Measurements from ENCODE around the gene KLHDC7B.

DNA sequence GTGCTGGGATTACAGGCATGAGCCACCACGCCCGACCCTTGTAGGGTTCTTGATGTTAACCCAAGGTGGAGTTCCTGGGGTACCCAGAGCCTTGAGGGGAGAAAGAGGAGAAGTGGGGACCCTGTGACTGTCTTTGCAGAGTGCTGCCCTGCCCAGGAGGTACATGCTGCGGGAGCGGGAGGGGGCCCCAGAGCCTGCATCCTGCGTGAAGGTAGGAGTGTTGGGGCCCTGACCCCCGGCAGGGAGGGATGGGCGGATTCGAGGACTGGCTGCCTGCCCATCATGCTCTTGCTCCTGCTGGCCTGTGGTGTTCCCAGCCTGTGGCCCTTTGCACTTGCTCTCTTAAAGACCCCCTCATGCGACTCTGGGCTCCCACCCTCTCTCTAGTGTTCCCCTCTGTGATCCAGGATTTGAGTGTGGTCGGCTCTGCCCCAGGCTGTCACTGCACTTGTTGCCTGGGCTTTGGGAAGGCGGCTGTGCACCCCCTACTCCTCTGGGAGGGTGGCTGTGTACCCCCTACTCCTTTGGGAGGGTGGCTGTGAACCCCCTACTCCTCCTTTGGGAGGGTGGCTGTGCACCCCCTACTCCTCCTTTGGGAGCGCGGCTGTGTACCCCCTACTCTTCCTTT is 24.8 kb upstream of the KLHDC7B start:
- TF ChIP-seq, protein P1, sequence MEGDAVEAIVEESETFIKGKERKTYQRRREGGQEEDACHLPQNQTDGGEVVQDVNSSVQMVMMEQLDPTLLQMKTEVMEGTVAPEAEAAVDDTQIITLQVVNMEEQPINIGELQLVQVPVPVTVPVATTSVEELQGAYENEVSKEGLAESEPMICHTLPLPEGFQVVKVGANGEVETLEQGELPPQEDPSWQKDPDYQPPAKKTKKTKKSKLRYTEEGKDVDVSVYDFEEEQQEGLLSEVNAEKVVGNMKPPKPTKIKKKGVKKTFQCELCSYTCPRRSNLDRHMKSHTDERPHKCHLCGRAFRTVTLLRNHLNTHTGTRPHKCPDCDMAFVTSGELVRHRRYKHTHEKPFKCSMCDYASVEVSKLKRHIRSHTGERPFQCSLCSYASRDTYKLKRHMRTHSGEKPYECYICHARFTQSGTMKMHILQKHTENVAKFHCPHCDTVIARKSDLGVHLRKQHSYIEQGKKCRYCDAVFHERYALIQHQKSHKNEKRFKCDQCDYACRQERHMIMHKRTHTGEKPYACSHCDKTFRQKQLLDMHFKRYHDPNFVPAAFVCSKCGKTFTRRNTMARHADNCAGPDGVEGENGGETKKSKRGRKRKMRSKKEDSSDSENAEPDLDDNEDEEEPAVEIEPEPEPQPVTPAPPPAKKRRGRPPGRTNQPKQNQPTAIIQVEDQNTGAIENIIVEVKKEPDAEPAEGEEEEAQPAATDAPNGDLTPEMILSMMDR (conservative IDR thresholded peaks at IDR 0.05; ENCODE audit: low read depth, low read length), result no peak
- TF ChIP-seq EZH2 (IDR thresholded peaks at IDR 0.05; ENCODE audit: borderline replicate concordance, low read depth, low read length, poor library complexity, severe bottlenecking), result no peak

Measured in A673 (cell line).